ENCODE results near the gene CEBPG. TPM values are rescaled to one million over a fixed set of nuclear protein-coding genes. Genes with fewer than 3 reads are reported as not detected.

Gene CEBPG
- total RNA-seq, 1 experiment from 2014 or later = 47.3 TPM

DNA sequence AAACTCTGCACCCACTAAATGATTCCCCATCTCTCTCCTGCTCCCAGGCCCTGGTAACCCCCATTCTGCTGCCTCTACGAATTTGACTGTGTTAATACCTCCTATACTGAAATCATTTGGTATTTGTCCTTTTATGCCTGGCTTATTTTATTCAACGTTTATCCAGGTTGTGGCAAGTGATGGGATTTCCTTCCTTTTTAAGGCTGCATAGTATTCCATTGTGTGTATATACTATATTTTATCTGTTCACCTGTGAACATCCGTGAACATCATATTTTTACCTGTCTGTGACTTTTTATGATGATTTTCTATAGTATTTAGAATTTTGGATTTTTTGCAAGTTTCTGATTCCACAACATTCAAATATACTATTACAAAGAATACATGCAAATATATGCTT is 13.9 kb upstream of the CEBPG start:
- Histone ChIP-seq H3K36me3 (ENCODE audit: insufficient read depth, low read length) (no peaks in the 10 kb centered on the region), H3K4me2 (ENCODE audit: low read depth, low read length, poor library complexity, severe bottlenecking) (no peak overlapping the region), H3K9ac (ENCODE audit: low read length) (no peak overlapping the region), H2AFZ (ENCODE audit: low read length) (no peak overlapping the region), H3K9me3 (ENCODE audit: low read length) (no peaks in the 10 kb centered on the region), H3K27ac (ENCODE audit: low read length) (no peak overlapping the region), H4K20me1 (ENCODE audit: insufficient read depth, low read depth, low read length) (no peaks in the 10 kb centered on the region), H3K4me1 (ENCODE audit: low read length) (no peaks in the 10 kb centered on the region), H3K27me3 (ENCODE audit: low read length) (no peaks in the 10 kb centered on the region), H3K79me2 (ENCODE audit: low read length) (no peaks in the 10 kb centered on the region), H3K9me2 (replicated peaks; ENCODE audit: insufficient read depth, low read length) (no peaks in the 10 kb centered on the region), H3K4me3 (ENCODE audit: low read length) (no peak overlapping the region)
- no peak for DNase-seq

DNA sequence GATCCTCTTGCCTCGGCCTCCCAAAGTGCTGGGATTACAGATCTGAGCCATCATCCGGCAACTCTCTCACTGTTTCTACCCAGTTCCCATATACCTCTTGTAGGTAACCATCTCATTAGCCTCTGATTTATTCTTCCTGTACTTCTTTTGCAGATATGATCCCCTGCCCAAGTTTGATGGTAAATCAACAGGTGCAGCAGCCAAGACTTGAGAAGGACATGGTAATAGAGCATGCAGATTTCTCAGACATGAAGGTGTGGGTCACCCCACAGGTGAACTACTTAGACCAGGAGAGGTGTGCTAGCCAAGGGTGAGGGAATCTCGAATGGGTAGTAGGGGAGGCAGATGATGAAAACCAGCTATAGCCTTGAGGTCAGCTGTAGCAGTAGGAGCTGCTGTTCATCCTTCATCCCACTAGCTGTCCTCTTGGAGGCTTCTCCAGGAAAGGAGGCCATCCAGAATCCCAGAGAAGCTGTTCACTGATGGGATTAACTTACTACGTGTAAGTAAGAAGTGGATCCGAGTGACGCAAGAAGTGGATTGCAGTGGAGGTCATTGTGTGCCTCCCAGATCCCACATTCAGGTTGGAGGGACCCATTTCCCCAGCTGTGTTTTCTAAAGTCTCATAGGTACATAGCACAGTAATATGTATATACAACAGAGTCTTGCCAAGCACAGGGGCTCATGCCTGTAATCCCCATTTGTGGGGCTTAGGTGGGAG is 10.8 kb upstream of the CEBPG start:
- no peaks in the 10 kb centered on the region for H3K27me3 ChIP-seq (ENCODE audit: low read length)
- no peak overlapping the region for H2AFZ ChIP-seq (ENCODE audit: low read length)
- no peaks in the 10 kb centered on the region for H3K9me3 ChIP-seq (ENCODE audit: low read length)
- no peak overlapping the region for H3K4me2 ChIP-seq (ENCODE audit: low read depth, low read length, poor library complexity, severe bottlenecking)
- no peaks in the 10 kb centered on the region for H3K36me3 ChIP-seq (ENCODE audit: insufficient read depth, low read length)
- H3K27ac ChIP-seq (ENCODE audit: low read length) = no peak overlapping the region
- no peak overlapping the region for H3K9ac ChIP-seq (ENCODE audit: low read length)
- H3K9me2 ChIP-seq (replicated peaks; ENCODE audit: insufficient read depth, low read length) = no peaks in the 10 kb centered on the region
- no peak for DNase-seq
- H3K4me1 ChIP-seq (ENCODE audit: low read length) = peaks cover under 1% of the 10 kb centered on the region
- no peak overlapping the region for H3K4me3 ChIP-seq (ENCODE audit: low read length)
- no peaks in the 10 kb centered on the region for H3K79me2 ChIP-seq (ENCODE audit: low read length)
- no peaks in the 10 kb centered on the region for H4K20me1 ChIP-seq (ENCODE audit: insufficient read depth, low read depth, low read length)

DNA sequence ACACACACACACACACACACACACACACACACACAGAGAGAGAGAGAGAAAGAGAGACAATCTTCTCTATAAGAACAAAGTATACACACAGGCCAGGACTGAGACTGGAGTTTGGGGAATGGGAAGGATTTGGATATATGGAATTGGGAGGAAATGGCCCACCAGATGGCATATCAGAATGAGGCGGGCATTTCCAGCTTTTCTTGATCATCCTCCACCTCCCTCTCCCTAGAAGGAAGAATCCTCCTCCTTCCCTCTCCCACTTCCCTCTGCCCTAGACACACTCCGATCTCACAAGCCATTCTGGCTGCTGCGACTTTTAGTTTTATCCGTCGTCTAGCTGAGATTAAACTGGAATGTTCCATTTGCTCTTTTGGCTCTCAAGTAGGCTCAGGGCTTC is 10.0 kb upstream of the CEBPG start:
- H3K4me2 ChIP-seq (ENCODE audit: low read depth, low read length, poor library complexity, severe bottlenecking) = no peak overlapping the region
- no peaks in the 10 kb centered on the region for H3K79me2 ChIP-seq (ENCODE audit: low read length)
- no peak overlapping the region for H2AFZ ChIP-seq (ENCODE audit: low read length)
- H3K9ac ChIP-seq (ENCODE audit: low read length) = no peak overlapping the region
- no peaks in the 10 kb centered on the region for H3K9me2 ChIP-seq (replicated peaks; ENCODE audit: insufficient read depth, low read length)
- no peak overlapping the region for H3K27ac ChIP-seq (ENCODE audit: low read length)
- no peak for DNase-seq
- no peaks in the 10 kb centered on the region for H3K36me3 ChIP-seq (ENCODE audit: insufficient read depth, low read length)
- H3K4me1 ChIP-seq (ENCODE audit: low read length) = peaks cover 6% of the 10 kb centered on the region
- H3K4me3 ChIP-seq (ENCODE audit: low read length) = no peak overlapping the region
- H4K20me1 ChIP-seq (ENCODE audit: insufficient read depth, low read depth, low read length) = no peaks in the 10 kb centered on the region
- H3K9me3 ChIP-seq (ENCODE audit: low read length) = no peaks in the 10 kb centered on the region
- no peaks in the 10 kb centered on the region for H3K27me3 ChIP-seq (ENCODE audit: low read length)

DNA sequence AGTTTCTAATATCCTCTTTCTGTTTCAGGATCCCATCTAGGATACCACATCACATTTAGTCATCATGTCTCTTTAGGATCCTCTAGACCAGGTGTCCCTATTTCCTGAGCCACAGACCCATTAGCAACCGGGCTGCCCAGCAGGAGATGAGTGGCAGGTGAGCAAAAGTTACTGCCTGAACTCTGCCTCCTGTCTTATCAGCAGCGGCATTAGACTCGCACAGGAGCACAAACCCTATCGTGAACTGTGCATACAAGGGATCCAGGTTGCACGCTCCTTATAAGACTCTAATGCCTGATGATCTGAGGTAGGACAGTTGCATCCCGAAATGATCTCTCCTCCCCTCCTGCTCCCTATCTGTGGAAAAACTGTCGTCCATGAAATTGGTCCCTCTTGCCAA is 7.8 kb upstream of the CEBPG start:
- no peaks in the 10 kb centered on the region for H4K20me1 ChIP-seq (ENCODE audit: insufficient read depth, low read depth, low read length)
- no peaks in the 10 kb centered on the region for H3K36me3 ChIP-seq (ENCODE audit: insufficient read depth, low read length)
- peaks cover 6% of the 10 kb centered on the region for H3K4me1 ChIP-seq (ENCODE audit: low read length)
- no peaks in the 10 kb centered on the region for H3K9me3 ChIP-seq (ENCODE audit: low read length)
- no peak overlapping the region for H2AFZ ChIP-seq (ENCODE audit: low read length)
- no peaks in the 10 kb centered on the region for H3K27me3 ChIP-seq (ENCODE audit: low read length)
- no peaks in the 10 kb centered on the region for H3K9me2 ChIP-seq (replicated peaks; ENCODE audit: insufficient read depth, low read length)
- no peak for DNase-seq
- H3K79me2 ChIP-seq (ENCODE audit: low read length) = no peaks in the 10 kb centered on the region
- H3K4me2 ChIP-seq (ENCODE audit: low read depth, low read length, poor library complexity, severe bottlenecking) = no peak overlapping the region
- H3K9ac ChIP-seq (ENCODE audit: low read length) = no peak overlapping the region
- H3K27ac ChIP-seq (ENCODE audit: low read length) = no peak overlapping the region
- no peak overlapping the region for H3K4me3 ChIP-seq (ENCODE audit: low read length)

DNA sequence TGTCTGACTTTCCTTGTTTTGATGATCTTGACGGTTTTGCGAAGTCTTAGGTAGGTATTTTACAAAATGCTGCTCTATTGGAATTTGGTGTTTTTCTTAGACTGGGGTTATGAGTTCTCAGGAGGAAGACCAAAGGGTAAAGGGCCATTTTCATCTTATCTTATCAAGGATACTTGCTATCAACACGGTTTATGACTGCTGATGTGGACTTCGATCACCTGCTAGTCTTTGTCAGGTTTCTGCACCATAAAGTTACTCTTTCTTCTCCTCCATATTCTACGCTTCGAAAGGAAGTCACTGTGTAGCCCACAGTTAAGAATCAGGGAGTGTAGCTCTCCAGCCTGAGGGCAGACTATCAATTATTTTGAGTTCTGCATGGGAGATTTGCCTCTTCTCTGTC is 7.4 kb upstream of the CEBPG start:
- H3K4me2 ChIP-seq (ENCODE audit: low read depth, low read length, poor library complexity, severe bottlenecking) = no peak overlapping the region

DNA sequence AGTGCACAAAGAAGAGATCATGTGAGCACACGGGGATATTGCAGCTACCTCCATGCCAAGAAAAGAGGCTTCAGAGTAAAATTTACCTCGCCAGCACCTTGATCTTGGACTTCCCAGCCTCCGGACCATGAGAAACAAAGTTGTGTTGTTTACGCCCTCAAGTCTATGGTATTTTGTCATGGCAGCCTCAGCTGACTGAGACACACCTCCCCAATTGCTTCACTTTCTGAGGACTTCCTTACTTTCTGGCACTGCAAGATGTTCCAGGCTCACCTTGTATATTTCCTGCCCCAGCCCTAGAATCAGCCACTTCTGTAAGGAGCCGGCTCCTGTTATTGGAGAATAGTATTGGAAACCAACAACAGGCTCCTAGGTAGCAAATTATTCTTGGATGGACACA is 6.6 kb upstream of the CEBPG start:
- Histone ChIP-seq H3K9me2 (replicated peaks; ENCODE audit: insufficient read depth, low read length) (no peaks in the 10 kb centered on the region), H3K9ac (ENCODE audit: low read length) (no peak overlapping the region), H3K79me2 (ENCODE audit: low read length) (no peaks in the 10 kb centered on the region), H3K4me2 (ENCODE audit: low read depth, low read length, poor library complexity, severe bottlenecking) (no peak overlapping the region), H3K4me3 (ENCODE audit: low read length) (no peak overlapping the region), H3K4me1 (ENCODE audit: low read length) (peaks cover 6% of the 10 kb centered on the region), H3K9me3 (ENCODE audit: low read length) (no peaks in the 10 kb centered on the region), H3K27ac (ENCODE audit: low read length) (no peak overlapping the region), H2AFZ (ENCODE audit: low read length) (no peak overlapping the region), H3K36me3 (ENCODE audit: insufficient read depth, low read length) (no peaks in the 10 kb centered on the region), H3K27me3 (ENCODE audit: low read length) (no peaks in the 10 kb centered on the region), H4K20me1 (ENCODE audit: insufficient read depth, low read depth, low read length) (no peaks in the 10 kb centered on the region)
- DNase-seq = no peak

More for the DNA sequence above, 7.4 kb upstream of the CEBPG start:
- DNase-seq = no peak
- no peak overlapping the region for H3K27ac ChIP-seq (ENCODE audit: low read length)
- peaks cover 6% of the 10 kb centered on the region for H3K4me1 ChIP-seq (ENCODE audit: low read length)
- no peaks in the 10 kb centered on the region for H3K36me3 ChIP-seq (ENCODE audit: insufficient read depth, low read length)
- no peak overlapping the region for H3K4me3 ChIP-seq (ENCODE audit: low read length)
- no peaks in the 10 kb centered on the region for H3K9me2 ChIP-seq (replicated peaks; ENCODE audit: insufficient read depth, low read length)
- no peaks in the 10 kb centered on the region for H3K9me3 ChIP-seq (ENCODE audit: low read length)
- H4K20me1 ChIP-seq (ENCODE audit: insufficient read depth, low read depth, low read length) = no peaks in the 10 kb centered on the region
- H3K79me2 ChIP-seq (ENCODE audit: low read length) = no peaks in the 10 kb centered on the region
- H2AFZ ChIP-seq (ENCODE audit: low read length) = no peak overlapping the region
- H3K27me3 ChIP-seq (ENCODE audit: low read length) = no peaks in the 10 kb centered on the region
- no peak overlapping the region for H3K9ac ChIP-seq (ENCODE audit: low read length)

DNA sequence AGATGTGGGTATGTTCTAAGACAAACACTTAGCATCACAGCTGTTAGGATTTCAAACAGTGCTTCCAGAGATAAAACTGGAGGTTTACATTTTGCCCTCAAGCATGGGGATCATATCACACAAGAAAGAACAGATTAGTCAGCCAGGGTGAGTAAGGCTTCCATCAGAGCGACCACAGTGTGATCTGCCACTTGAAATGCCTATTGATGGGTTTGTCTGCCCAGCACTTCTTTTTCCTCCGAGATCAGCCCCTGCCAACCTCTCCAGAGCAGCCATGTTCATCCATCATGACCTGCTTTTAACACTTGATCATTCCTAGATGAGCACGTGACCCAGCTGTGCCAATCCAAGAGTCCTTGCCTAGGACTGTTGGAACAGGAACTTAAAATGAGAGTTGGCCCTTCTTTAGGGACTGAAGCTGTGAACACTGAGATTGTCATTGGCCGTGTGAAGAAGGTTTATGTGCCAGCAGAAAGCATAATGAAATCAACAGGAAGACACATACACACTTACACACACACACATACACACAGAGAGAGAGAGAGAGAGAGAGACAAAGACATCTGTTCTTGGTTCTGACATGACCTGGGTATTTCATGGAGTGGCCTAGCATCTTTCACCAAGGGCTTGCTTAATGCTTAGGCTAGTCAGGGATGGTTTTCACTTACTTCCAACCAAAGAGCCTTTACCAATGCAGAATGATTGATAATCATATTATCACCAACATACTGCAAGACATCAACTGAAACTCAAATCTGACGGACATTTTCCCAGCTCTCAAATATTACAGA is 5.2 kb upstream of the CEBPG start:
- H2AFZ ChIP-seq (ENCODE audit: low read length) = no peak overlapping the region
- no peak overlapping the region for H3K9ac ChIP-seq (ENCODE audit: low read length)
- H4K20me1 ChIP-seq (ENCODE audit: insufficient read depth, low read depth, low read length) = no peaks in the 10 kb centered on the region
- no peak overlapping the region for H3K27ac ChIP-seq (ENCODE audit: low read length)
- no peaks in the 10 kb centered on the region for H3K9me2 ChIP-seq (replicated peaks; ENCODE audit: insufficient read depth, low read length)
- no peak overlapping the region for H3K4me2 ChIP-seq (ENCODE audit: low read depth, low read length, poor library complexity, severe bottlenecking)
- no peaks in the 10 kb centered on the region for H3K27me3 ChIP-seq (ENCODE audit: low read length)
- no peak for DNase-seq
- no peak overlapping the region for H3K4me3 ChIP-seq (ENCODE audit: low read length)
- H3K79me2 ChIP-seq (ENCODE audit: low read length) = no peaks in the 10 kb centered on the region
- peaks cover 17% of the 10 kb centered on the region for H3K4me1 ChIP-seq (ENCODE audit: low read length)
- H3K36me3 ChIP-seq (ENCODE audit: insufficient read depth, low read length) = no peaks in the 10 kb centered on the region
- no peaks in the 10 kb centered on the region for H3K9me3 ChIP-seq (ENCODE audit: low read length)

DNA sequence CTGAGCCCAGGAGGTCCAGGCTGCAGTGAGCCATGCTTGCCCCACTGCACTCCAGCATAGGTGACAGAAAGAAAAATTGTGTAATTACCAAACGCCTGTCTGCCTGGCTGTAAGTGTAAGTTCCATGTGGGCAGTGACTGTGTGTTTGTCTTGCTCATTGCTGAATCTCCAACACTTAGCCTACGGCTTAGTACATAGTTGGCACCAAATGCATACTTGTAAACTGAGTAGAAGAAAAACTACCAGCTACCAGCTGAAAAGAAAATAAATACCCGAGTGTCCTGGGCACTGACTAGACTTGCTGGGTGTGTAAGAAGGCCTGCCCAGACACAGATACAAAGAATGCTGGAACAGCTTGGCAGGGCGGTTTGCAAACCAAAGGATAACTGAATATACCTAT is 2.7 kb upstream of the CEBPG start:
- H3K9me2 ChIP-seq (replicated peaks; ENCODE audit: insufficient read depth, low read length) = no peaks in the 10 kb centered on the region
- H3K4me3 ChIP-seq (ENCODE audit: low read length) = no peak overlapping the region
- peaks cover 14% of the 10 kb centered on the region; the same call in 1 of the 2 replicates for H4K20me1 ChIP-seq (ENCODE audit: insufficient read depth, low read depth, low read length)
- H3K9me3 ChIP-seq (ENCODE audit: low read length) = no peaks in the 10 kb centered on the region
- no peaks in the 10 kb centered on the region for H3K36me3 ChIP-seq (ENCODE audit: insufficient read depth, low read length)
- H3K79me2 ChIP-seq (ENCODE audit: low read length) = peaks cover 18% of the 10 kb centered on the region
- H3K4me2 ChIP-seq (ENCODE audit: low read depth, low read length, poor library complexity, severe bottlenecking) = no peak overlapping the region
- H3K9ac ChIP-seq (ENCODE audit: low read length) = no peak overlapping the region
- no peak overlapping the region for H2AFZ ChIP-seq (ENCODE audit: low read length)
- H3K27me3 ChIP-seq (ENCODE audit: low read length) = no peaks in the 10 kb centered on the region
- H3K27ac ChIP-seq (ENCODE audit: low read length) = no peak overlapping the region
- no peak for DNase-seq
- peaks cover 31% of the 10 kb centered on the region for H3K4me1 ChIP-seq (ENCODE audit: low read length)

Data from Karpas-422 (cell line).